HTR-8/SVneo (cell line): ENCODE data around the gene PREB.
"Not testable (repeated sequence)": the region's sequence is repeated elsewhere in the genome, so short reads cannot be mapped to it uniquely, and the experiment has no call there.

Experiments
- DNase-seq: peaks from one replicate; pipeline ENCODE4 v3.0.0; 2011; ENCODE audit warnings: low spot score, mixed read lengths; ENCODE audit not compliant: insufficient read length
- FAIRE-seq: peaks from 2 replicates; lab custom pipeline; 2011; peaks lifted over from hg19 to GRCh38; lab: Jason Lieb, UNC

PREB gene

GRCh38 chr2:27128668-27129571 lies 5.5 kb downstream of the PREB start:
- DNase-seq (no peak), FAIRE-seq (no peak)

- FAIRE-seq (no peak), DNase-seq (no peak)
Measured at GRCh38 chr2:27127883-27128667, 6.4 kb downstream of the PREB start.

DNA sequence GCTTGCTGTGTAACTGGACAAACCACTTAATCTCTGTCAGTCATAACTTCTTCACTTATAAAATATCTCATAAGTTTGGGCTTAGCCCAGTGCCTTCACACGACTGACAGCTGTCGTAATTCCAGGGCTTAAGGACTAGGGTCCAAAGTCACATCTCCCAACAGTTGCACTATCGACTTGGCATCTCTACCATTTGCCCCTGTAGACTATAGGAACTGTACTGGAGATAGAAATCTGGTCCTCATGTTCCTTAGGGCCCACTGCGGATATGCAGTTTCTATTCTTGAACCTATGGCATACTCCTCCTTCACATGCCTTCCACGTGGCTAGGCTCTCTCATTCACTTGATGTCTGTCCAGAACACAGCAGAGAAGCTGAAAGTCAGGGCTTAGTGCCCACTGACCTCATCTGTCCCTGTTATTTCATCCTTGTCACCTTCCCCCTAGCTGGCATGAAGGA lies 8.2 kb downstream of the PREB start:
- FAIRE-seq (no peak), DNase-seq (no peak)

- DNase-seq (no peak), FAIRE-seq (no peak)
Measured at GRCh38 chr2:27125104-27125503, 9.3 kb downstream of the PREB start.

DNA sequence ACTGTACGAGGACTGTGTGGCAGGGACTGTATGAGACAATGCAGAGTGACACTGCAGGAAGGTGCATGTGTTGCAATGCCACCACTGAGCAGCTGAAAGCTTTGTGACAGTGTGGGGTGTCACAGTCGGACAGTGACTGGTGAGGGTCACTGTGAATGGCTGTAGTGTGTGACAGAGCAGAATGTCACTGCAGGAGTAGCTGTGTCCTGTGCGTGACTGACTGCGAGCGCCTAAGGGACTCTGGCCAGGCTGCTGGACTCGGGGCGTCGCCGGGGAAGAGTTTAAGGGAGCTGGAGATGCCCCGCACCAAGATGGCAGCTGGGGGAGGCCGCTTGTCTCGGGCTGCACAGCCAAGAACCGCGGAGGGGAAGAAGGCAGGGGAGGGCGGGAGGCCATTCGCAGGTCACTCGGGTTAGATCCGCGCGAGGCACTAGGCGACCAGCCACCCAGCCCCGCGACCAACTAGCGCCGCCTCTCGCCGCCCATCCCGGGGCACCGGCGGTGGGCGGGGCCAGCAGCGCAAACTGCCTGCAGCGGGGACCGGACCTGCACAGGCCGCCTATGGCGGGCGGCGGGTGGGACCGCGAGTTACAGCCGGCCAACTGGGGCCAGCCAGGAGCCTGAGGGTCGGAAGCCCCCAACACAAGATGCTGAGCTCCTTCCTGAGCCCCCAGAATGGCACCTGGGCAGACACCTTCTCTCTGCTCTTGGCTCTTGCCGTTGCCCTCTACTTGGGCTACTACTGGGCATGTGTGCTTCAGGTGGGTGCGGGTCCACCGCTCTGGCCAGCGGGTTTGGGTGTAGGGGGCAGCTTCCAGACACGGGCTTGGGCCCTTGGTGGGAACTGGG lies 10.9 kb downstream of the PREB start, which contains the start of gene ABHD1:
TSS of gene ABHD1 (plus strand) at position 514 of the 849 bp plus-strand sequence. CDS start at position 648, 134 bp downstream.
- FAIRE-seq: peak; percentile 78

DNA sequence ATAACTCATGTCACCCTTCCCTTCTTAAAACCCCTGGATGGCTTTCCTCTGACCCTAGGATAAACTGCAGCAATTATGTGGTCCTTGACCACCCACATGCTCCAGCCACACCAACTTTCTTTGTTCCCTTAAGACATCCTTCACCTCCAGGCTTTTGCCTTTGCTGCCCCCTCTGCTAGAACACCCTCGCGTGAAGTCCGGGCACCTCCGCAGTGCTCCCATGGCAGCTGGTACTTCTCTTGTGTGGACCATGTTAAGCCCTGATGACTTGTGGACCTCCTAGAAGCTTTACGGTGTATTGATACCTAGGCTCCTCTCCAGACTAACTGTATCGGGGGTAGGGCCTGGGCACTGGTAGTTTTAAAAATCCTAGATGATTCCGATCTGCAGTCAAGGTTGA lies 11.6 kb downstream of the PREB start:
- no peak for FAIRE-seq
- no peak for DNase-seq

More for the DNA sequence above, 10.9 kb downstream of the PREB start, which contains the start of gene ABHD1:
- peak; percentile 38 for DNase-seq

GRCh38 chr2:27121906-27122305 lies 12.5 kb downstream of the PREB start:
- FAIRE-seq (no peak), DNase-seq (no peak)

DNA sequence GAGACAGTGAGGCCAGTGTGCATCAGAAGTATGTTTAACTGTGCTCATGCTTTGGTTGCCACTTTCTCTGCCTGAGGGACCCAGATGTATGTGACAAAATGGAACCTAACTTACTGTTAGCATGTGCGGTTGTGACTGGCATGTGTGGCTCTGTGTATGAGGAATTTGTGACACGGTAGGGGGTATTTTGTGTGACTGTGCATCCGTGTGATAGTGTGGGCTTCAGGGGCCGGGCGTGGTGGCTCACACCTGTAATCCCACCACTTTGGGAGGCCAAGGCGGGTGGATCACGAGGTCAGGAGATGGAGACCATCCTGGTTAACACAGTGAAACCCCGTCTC lies 15.1 kb downstream of the PREB start:
- DNase-seq, FAIRE-seq: not testable (repeated sequence)

- FAIRE-seq: peak; percentile 91
- DNase-seq: no peak
Measured at GRCh38 chr2:27118525-27119329, 15.7 kb downstream of the PREB start, which contains the start of gene CGREF1. CGREF1 (minus strand) TSS chr2:27119128; CDS start chr2:27104366, 14,762 bp downstream.

DNA sequence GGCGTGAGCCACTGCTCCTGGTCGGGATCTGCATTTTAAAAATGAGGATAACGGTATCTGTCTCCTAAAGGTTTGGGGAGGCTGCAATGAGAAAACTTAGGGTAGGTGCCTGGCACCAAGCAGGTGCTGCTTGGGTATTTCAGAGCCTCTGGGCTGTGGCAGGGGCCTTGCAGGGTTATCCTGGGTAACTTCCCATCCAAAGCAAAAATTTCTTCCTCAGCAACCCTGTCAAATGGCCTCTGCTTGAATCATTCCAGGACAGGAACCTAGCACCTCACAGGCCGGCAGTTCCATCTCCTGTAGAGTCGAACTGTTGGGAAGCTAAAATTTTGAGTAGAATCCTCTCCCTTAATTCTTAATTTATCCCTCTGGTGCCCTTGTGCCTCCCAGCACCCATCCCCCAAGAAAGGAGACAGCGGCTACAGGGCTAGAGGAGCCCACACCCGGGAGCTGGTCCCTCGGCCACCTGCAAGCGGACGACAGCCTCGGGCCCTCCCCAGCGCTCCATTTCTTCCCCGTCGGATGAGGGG lies 16.4 kb downstream of the PREB start:
- DNase-seq (no peak), FAIRE-seq (no peak)

- DNase-seq (no peak), FAIRE-seq (no peak)
Measured at GRCh38 chr2:27115519-27115918, 18.9 kb downstream of the PREB start.

DNA sequence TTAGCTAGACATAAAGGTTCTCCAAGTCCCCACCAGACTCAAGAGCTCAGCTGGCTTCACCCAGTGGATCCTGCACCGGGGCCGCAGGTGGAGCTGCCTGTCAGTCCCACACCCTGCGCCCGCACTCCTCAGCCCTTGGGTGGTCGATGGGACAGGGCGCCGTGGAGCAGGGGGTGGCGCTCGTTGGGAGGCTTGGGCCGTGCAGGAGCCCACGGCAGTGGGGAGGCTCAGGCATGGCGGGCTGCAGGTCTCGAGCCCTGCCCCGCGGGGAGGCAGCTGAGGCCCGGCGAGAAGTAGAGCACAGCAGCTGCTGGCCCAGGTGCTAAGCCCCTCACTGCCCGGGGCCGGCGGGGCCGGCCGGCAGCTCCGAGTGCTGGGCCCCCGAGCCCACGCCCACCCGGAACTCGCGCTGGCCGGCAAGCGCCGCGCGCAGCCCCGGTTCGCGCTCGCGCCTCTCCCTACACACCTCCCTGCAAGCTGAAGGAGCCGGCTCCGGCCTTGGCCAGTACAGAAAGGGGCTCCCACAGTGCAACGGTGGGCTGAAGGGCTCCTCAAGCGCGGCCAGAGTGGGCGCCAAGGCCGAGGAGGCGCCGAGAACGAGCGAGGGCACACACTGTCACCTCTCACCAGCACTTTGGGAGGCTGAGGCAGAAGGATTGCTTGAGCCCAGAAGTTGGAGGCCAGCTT lies 22.9 kb downstream of the PREB start:
- DNase-seq, FAIRE-seq: not testable (repeated sequence)

- not testable (repeated sequence) for DNase-seq, FAIRE-seq
Measured at GRCh38 chr2:27110603-27111352, 23.7 kb downstream of the PREB start.

DNA sequence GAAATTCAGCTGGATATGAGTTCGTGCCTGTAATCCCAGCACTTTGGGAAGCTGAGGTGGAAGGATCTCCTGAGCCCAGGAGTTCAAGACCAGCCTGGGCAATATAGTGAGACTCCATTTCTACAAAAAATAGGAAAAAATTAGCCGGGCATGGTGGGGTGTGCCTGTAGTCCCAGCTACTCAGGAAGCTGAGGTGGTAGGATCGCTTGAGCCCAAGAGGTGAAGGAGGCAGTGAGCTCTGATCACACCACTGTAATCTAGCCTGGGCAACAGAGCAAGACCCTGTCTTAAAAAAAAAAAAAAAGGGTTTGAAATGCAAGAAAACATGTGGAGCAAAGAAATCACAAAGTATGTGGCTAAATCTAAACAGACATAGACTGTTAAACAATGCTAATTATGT lies 25.4 kb downstream of the PREB start:
- FAIRE-seq: no peak
- no peak for DNase-seq

DNA sequence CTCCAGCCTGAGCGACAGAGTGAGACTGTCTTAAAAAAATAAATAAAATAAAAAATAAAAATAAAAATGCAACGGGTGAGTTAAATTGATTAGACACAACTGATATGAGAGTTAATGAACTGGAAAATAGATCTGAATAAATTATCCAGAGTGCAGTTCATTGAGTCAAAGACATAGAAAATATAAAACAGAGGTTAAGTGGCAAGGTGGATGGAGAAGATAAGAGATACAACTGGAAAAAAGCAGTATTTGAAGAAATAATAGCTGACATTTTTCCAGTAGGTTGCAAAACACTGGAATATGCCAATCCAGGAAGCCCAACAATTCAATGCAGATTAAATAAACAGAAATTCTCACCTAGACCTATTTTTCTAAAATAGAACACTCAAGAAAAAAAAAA lies 26.2 kb downstream of the PREB start:
- FAIRE-seq: no peak

GRCh38 chr2:27105981-27106380 lies 28.5 kb downstream of the PREB start:
- no peak for DNase-seq
- no peak for FAIRE-seq

More for the DNA sequence above, 26.2 kb downstream of the PREB start:
- no peak for DNase-seq

GRCh38 chr2:27102329-27102728 lies 32.1 kb downstream of the PREB start:
- FAIRE-seq (no peak), DNase-seq (no peak)

- DNase-seq (no peak), FAIRE-seq (no peak)
Measured at GRCh38 chr2:27100036-27100435, 34.4 kb downstream of the PREB start.
